Common myeloid progenitor, CD34-positive (primary cell): ENCODE results near the gene GPX5.

ENCODE experiments used
- CTCF ChIA-PET: fragments of 350-600 bp; sonication (Branson Sonifier 250); formaldehyde crosslinking; loops from one replicate; lab custom pipeline; 2021; ENCODE audit warnings: antibody characterized with exemption; lab: Charles Lee
- POLR2A ChIA-PET: fragments of 350-600 bp; sonication (Branson Sonifier 250); formaldehyde crosslinking; loops from one replicate; lab custom pipeline; 2021; ENCODE audit warnings: antibody characterized with exemption; lab: Charles Lee
- DNase-seq, 3 donors: peaks; one replicate each; pipeline versions ENCODE4 v3.0.0 to v3.0.0-alpha.2; 2013
- H3K27ac ChIP-seq, 2 experiments: 1 replicate in 1 of 2; 2 replicates in 1 of 2; pipeline ENCODE4 v1.7.0; 2013; ENCODE audit warnings: inconsistent platforms in 2 of 2, low read length in 2 of 2, mild to moderate bottlenecking in 2 of 2, low read depth in 1 of 2, moderate library complexity in 1 of 2; ENCODE audit not compliant: severe bottlenecking in 2 of 2, insufficient read depth in 1 of 2, poor library complexity in 1 of 2
- H3K27me3 ChIP-seq, 5 experiments: replicated peaks in 2 of 5; 1 replicate in 3 of 5; 2 replicates in 2 of 5; pipeline versions ENCODE4 v1.6.1 to v1.7.0; 2013; ENCODE audit warnings: low read length in 4 of 5, mild to moderate bottlenecking in 2 of 5, moderate library complexity in 2 of 5, inconsistent platforms in 1 of 5; ENCODE audit not compliant: insufficient read depth in 5 of 5, control insufficient read depth in 4 of 5
- H3K36me3 ChIP-seq, 4 experiments: 1 replicate in 2 of 4; 2 replicates in 2 of 4; pipeline versions ENCODE4 v1.6.1 to v1.7.0; 2013; ENCODE audit warnings: low read length in 3 of 4, control low read depth in 1 of 4, mild to moderate bottlenecking in 1 of 4; ENCODE audit not compliant: control insufficient read depth in 4 of 4, insufficient read depth in 4 of 4
- H3K4me1 ChIP-seq, 4 experiments: 1 replicate in 3 of 4; 2 replicates in 1 of 4; pipeline versions ENCODE4 v1.6.1 to v1.7.1; 2013; ENCODE audit warnings: low read length in 3 of 4, mild to moderate bottlenecking in 3 of 4, control low read depth in 1 of 4, inconsistent platforms in 1 of 4, moderate library complexity in 1 of 4; ENCODE audit not compliant: control insufficient read depth in 4 of 4, insufficient read depth in 4 of 4; ENCODE audit errors: control extremely low read depth in 1 of 4
- H3K4me3 ChIP-seq, 7 experiments: 1 replicate in 4 of 7; 2 replicates in 3 of 7; pipeline versions ENCODE4 v1.5.1 to v1.7.0; 2013; ENCODE audit warnings: mild to moderate bottlenecking in 7 of 7, low read length in 6 of 7, moderate library complexity in 6 of 7, inconsistent platforms in 2 of 7, low read depth in 2 of 7, control low read depth in 1 of 7; ENCODE audit not compliant: insufficient read depth in 4 of 7, control insufficient read depth in 1 of 7; ENCODE audit errors: extremely low read depth in 1 of 7
- H3K9me3 ChIP-seq, 5 experiments: 1 replicate in 4 of 5; 2 replicates in 1 of 5; pipeline versions ENCODE4 v1.6.1 to v1.7.1; 2013; ENCODE audit warnings: low read length in 4 of 5, mild to moderate bottlenecking in 2 of 5, inconsistent platforms in 1 of 5, low read depth in 1 of 5, moderate library complexity in 1 of 5; ENCODE audit not compliant: control insufficient read depth in 4 of 5, insufficient read depth in 2 of 5; ENCODE audit errors: control extremely low read depth in 1 of 5
- WGBS: methylation state at CpG from one replicate; pipeline ENCODE4 v1.1.5; 2013; ENCODE audit not compliant: insufficient coverage; 5-methylcytosine and 5-hydroxymethylcytosine counted together

Gene GPX5

GRCh38 chr6:28531479-28532128, 5.9 kb downstream of the GPX5 start:
- Histone ChIP-seq H3K27me3 (peaks cover 3 to 69% (median 27%) of the 10 kb centered on the region in 5 experiments), H3K36me3 (no peaks in the 10 kb centered on the region), H3K27ac (no peak overlapping the region), H3K9me3 (peaks cover 0 to 3% (median 0%) of the 10 kb centered on the region in 5 experiments), H3K4me1 (no peaks in the 10 kb centered on the region), H3K4me3 (no peak overlapping the region)
- 82% methylated on average over 7 of the region's 7 CpGs for WGBS
- CTCF ChIA-PET, result interaction anchor here (0.9 kb wide), 1 partner anchor 45 kb away, joined by 3 read pairs; no protein-coding TSS in a partner anchor
- DNase-seq, result no peak
- POLR2A ChIA-PET, result interaction anchor here (0.5 kb wide), 1 partner anchor 1440 kb away, joined by 3 read pairs; no protein-coding TSS in a partner anchor

DNA sequence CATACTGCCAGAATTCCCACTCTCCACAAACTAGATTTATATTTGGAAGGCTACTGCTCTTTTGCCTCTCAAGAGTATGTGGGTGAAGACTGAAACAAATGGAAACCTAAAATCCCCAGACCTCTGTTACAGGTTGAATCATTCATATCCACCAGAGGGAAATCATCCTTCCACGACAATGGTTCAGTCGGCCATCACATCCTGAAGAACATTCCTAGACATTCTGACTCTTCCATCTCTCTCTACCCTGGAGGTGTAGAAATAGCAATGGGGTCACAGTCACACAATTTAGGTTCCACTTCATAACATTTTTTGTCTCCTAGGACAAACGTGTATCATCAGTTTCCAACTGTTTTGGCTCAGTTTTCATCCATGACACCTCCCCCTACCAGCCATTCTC, 8.6 kb downstream of the GPX5 start:
- peaks cover 0 to 8% (median 0%) of the 10 kb centered on the region in 5 experiments for H3K9me3 ChIP-seq
- no peak overlapping the region for H3K27ac ChIP-seq
- peaks cover 14 to 79% (median 36%) of the 10 kb centered on the region in 5 experiments for H3K27me3 ChIP-seq
- H3K36me3 ChIP-seq, result no peaks in the 10 kb centered on the region
- ChIA-PET CTCF (interaction anchor here (1.0 kb wide), 1 partner anchor 8 kb away, joined by 3 read pairs; no protein-coding TSS in a partner anchor), POLR2A (no interaction called here)
- no peak overlapping the region for H3K4me3 ChIP-seq
- peaks cover 0 to 5% (median 3%) of the 10 kb centered on the region in 4 experiments for H3K4me1 ChIP-seq
- whole genome bisulfite sequencing, result 93% methylated on average over 3 of the region's 3 CpGs
- no peak for DNase-seq

DNA sequence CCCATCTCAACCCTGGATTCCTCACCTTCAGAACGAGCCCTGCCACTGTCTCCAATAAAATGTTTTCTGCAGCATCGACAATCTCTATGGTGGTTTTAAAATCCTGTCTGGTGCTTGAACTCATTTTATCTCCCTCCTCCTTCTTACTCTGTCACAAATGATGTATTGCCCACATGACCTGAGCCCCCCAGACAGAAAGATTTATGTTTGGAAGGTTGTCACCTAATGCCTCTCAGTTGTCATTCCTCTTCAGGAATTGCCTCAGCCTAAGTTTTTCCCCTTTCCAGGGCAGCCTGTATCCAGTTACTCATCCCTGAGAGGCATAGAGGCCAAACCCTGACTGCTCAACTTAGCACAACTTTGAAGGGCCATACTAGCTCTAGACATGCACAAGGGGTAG, 9.2 kb downstream of the GPX5 start:
- H3K9me3 ChIP-seq, result peaks cover 0 to 8% (median 3%) of the 10 kb centered on the region in 5 experiments
- no peak for DNase-seq
- ChIA-PET CTCF (no interaction called here), POLR2A (no interaction called here)
- 64% methylated on average over 2 of the region's 2 CpGs for WGBS
- H3K36me3 ChIP-seq, result no peaks in the 10 kb centered on the region
- H3K27me3 ChIP-seq, result peaks cover 13 to 83% (median 36%) of the 10 kb centered on the region in 5 experiments
- H3K27ac ChIP-seq, result no peak overlapping the region
- peaks cover 0 to 5% (median 3%) of the 10 kb centered on the region in 4 experiments for H3K4me1 ChIP-seq
- no peak overlapping the region for H3K4me3 ChIP-seq

- Histone ChIP-seq H3K4me3 (peak overlapping the region in 6 of 7 experiments; percentile 30 to 62 (median 42)), H3K4me1 (peaks cover 0 to 5% (median 3%) of the 10 kb centered on the region in 4 experiments), H3K9me3 (peaks cover 0 to 16% (median 5%) of the 10 kb centered on the region in 5 experiments), H3K36me3 (no peaks in the 10 kb centered on the region), H3K27me3 (peaks cover 10 to 92% (median 36%) of the 10 kb centered on the region in 5 experiments), H3K27ac (no peak overlapping the region)
- CTCF ChIA-PET, result no interaction called here
- peak in 2 of 3 donors; percentile 23 to 47 for DNase-seq
- 2% methylated on average over 16 of the region's 18 CpGs for WGBS
- POLR2A ChIA-PET, result no interaction called here
Observed at GRCh38 chr6:28537065-28537464, 11.4 kb downstream of the GPX5 start.

GRCh38 chr6:28537509-28538140, 11.9 kb downstream of the GPX5 start:
- H3K36me3 ChIP-seq, result no peaks in the 10 kb centered on the region
- H3K4me3 ChIP-seq, result peak overlapping the region in 3 of 7 experiments; percentile 30 to 60 (median 34)
- 34% methylated on average over 19 of the region's 22 CpGs for WGBS
- H3K27ac ChIP-seq, result no peak overlapping the region
- peak in 2 of 3 donors; percentile 48 to 54 for DNase-seq
- CTCF ChIA-PET, result no interaction called here
- POLR2A ChIA-PET, result no interaction called here
- peaks cover 7 to 91% (median 32%) of the 10 kb centered on the region in 5 experiments for H3K27me3 ChIP-seq
- peaks cover 3 to 9% (median 6%) of the 10 kb centered on the region in 4 experiments for H3K4me1 ChIP-seq
- H3K9me3 ChIP-seq, result peaks cover 0 to 16% (median 5%) of the 10 kb centered on the region in 5 experiments

DNA sequence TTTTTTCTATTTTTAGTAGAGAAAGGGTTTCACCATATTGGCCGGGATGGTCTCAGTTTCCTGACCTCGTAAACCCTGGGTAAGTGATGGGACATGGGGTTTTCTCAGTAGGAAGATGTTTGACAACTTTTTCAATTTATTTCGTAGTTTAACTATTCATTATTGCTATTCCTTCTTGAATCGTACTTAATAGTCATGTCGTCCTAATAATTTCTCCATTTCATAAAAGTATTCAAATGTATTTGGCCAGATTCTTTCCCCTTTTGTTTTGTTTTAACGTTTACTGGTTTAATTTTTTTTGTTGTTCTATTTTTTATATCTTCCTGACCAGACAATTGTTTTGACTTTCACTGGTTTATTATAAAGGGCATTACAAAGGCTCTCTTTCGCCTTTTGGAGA, 16.3 kb downstream of the GPX5 start:
- H3K27me3 ChIP-seq, result peaks cover 6 to 48% (median 26%) of the 10 kb centered on the region in 5 experiments
- 67% methylated on average over 3 of the region's 7 CpGs for WGBS
- ChIA-PET POLR2A (no interaction called here), CTCF (interaction anchor here (1.4 to 2.5 kb wide), 2 partner anchors 8 to 11 kb away, joined by 3 to 9 read pairs; no protein-coding TSS in a partner anchor)
- DNase-seq, result no peak
- H3K9me3 ChIP-seq, result peaks cover 0 to 16% (median 10%) of the 10 kb centered on the region in 5 experiments
- peak overlapping the region in 5 of 7 experiments; percentile 57 to 87 (median 68) for H3K4me3 ChIP-seq
- no peaks in the 10 kb centered on the region for H3K36me3 ChIP-seq
- no peak overlapping the region for H3K27ac ChIP-seq
- H3K4me1 ChIP-seq, result peaks cover 9 to 25% (median 19%) of the 10 kb centered on the region in 4 experiments
